ENCODE data around the gene NINL.

- TF ChIP-seq CTCF (IDR thresholded peaks at IDR 0.05; ENCODE audit: poor library complexity) (no peak), EZH2 (IDR thresholded peaks at IDR 0.05; ENCODE audit: borderline replicate concordance) (no peak), EZH2phosphoT487 (IDR thresholded peaks at IDR 0.05; ENCODE audit: low read depth, severe bottlenecking, unreplicated experiment) (no peak)
Observed at GRCh38 chr20:25477014-25477882, 108.1 kb downstream of the NINL start.
